ENCODE data around the gene UBAC1. TPM values are rescaled to one million over a fixed set of nuclear protein-coding genes. Genes with fewer than 3 reads are reported as not detected.

The UBAC1 gene
- total and polyA plus RNA-seq, 7 donors = 71.1 to 261 (median 162) TPM

DNA sequence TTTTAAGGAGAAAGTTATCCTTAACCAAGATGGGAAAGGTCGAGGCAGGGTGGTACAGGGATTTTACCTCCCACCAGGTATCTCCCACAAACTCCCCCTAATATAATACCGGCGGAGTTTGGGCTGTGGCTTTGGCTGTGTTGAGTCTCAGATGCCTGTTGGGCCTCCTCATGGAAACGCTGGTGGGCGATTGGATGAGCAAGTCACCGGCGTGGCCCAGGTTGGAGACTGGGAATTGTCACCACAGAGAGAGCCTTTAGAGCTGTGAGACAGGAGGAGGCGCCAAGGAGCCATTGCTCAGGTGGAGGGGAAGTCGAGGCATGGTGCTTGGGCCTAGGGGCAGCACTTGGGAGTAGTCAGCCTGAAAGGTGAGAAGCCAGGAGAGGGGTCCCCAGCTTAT, 50.4 kb downstream of the UBAC1 start:
- Histone ChIP-seq H3K36me3 (ENCODE audit: insufficient read depth in 1 of 2, low read depth in 1 of 2) (peaks cover 3 to 44% of the 10 kb centered on the region in 2 donors), H3K9me3 (no peaks in the 10 kb centered on the region), H3K27me3 (ENCODE audit: insufficient read depth in 3 of 3, low read length in 2 of 3) (no peaks in the 10 kb centered on the region), H3K4me3 (no peak overlapping the region), H3K27ac (no peak overlapping the region), H3K4me1 (peaks cover 18% of the 10 kb centered on the region)
- TF ChIP-seq CTCF (IDR thresholded peaks at IDR 0.05) = no peak
- DNase-seq (no peak), ATAC-seq (no peak)
- 95 to 99% (median 98%) methylated on average over 9 of the region's 9 CpGs for WGBS, 3 donors
- intact Hi-C loops (cut with DNase I) = no loop called here

DNA sequence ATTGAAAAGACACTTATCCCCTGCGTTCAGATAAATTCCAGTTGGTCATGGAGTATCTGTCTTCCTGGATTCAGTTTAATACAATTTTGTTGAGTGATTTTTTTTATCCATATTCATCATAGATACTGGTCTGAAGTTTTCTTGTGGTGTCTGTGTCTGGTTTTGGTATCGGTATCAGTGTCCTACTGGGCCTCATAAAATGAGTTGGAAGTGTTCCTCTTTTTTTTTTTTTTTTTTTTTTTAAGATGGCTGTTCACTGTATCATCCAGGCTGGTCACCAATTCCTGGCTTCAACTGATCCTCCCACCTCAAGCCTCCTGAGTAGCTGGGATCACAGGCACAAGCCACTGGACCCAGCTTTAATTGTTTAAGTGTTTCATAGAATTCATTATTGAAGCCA, 51.0 kb downstream of the UBAC1 start:
- Histone ChIP-seq H3K4me3 (no peak overlapping the region), H3K27me3 (ENCODE audit: insufficient read depth in 3 of 3, low read length in 2 of 3) (no peaks in the 10 kb centered on the region), H3K4me1 (peaks cover 23% of the 10 kb centered on the region), H3K27ac (no peak overlapping the region), H3K9me3 (no peaks in the 10 kb centered on the region), H3K36me3 (ENCODE audit: insufficient read depth in 1 of 2, low read depth in 1 of 2) (peaks cover 3 to 38% of the 10 kb centered on the region in 2 donors)
- ATAC-seq = no peak
- intact Hi-C loops (cut with DNase I) = no loop called here
- 79 to 93% (median 84%) methylated on average over 2 of the region's 2 CpGs for WGBS, 3 donors
- DNase-seq = no peak
- no peak for TF ChIP-seq CTCF (IDR thresholded peaks at IDR 0.05)

- H3K36me3 ChIP-seq (ENCODE audit: insufficient read depth in 1 of 2, low read depth in 1 of 2) = peaks cover 3 to 35% of the 10 kb centered on the region in 2 donors
- TF ChIP-seq CTCF (IDR thresholded peaks at IDR 0.05) = no peak
- no peaks in the 10 kb centered on the region for H3K27me3 ChIP-seq (ENCODE audit: insufficient read depth in 3 of 3, low read length in 2 of 3)
- intact Hi-C loops (cut with DNase I) = loop anchor here in 1 of 2 donors (5.0 kb wide), 1 partner anchor 53 kb away; the partner anchor contains the start of gene UBAC1
- no peak for DNase-seq
- ATAC-seq = no peak
- H3K27ac ChIP-seq = peak overlapping the region; percentile 94
- 88 to 98% (median 93%) methylated on average over 6 of the region's 6 CpGs for WGBS, 3 donors
- H3K4me1 ChIP-seq = peaks cover 31% of the 10 kb centered on the region
- peak overlapping the region; percentile 81 for H3K4me3 ChIP-seq
- H3K9me3 ChIP-seq = no peaks in the 10 kb centered on the region
These were observed 51.8 kb downstream of the UBAC1 start for GRCh38 chr9:135909371-135909770.

DNA sequence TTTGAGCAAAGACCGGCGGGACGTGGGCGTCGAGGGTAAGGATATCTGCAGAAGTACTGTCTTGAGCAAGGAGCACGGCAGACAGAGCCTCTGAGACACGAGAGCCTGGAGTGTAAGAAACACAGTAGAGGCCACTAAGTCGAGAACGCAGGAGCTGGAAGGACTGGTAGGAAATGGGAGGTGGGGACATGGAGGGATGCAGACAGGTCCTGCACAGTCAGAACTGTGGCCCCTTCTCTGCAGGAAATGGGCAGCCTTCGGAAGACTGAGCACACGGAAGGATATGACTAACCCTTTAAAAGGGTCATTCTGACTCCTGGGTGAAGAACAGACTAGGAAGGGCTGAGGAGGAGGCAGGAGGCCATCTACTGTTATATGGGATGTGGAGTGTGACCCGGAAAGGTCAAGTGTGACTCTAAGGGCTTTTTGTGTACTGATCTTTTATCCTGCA, 52.4 kb downstream of the UBAC1 start:
- no peaks in the 10 kb centered on the region for H3K27me3 ChIP-seq (ENCODE audit: insufficient read depth in 3 of 3, low read length in 2 of 3)
- no peak for TF ChIP-seq CTCF (IDR thresholded peaks at IDR 0.05)
- WGBS, 3 donors = 76 to 86% (median 82%) methylated on average over 12 of the region's 12 CpGs
- H3K9me3 ChIP-seq = no peaks in the 10 kb centered on the region
- intact Hi-C loops (cut with DNase I) = loop anchor here in 1 of 2 donors (5.0 kb wide), 1 partner anchor 54 kb away; the partner anchor contains the start of gene UBAC1
- H3K27ac ChIP-seq = peak overlapping the region; percentile 94
- peak overlapping the region; percentile 81 for H3K4me3 ChIP-seq
- peaks cover 3 to 29% of the 10 kb centered on the region in 2 donors for H3K36me3 ChIP-seq (ENCODE audit: insufficient read depth in 1 of 2, low read depth in 1 of 2)
- peaks cover 37% of the 10 kb centered on the region for H3K4me1 ChIP-seq
- no peak for DNase-seq
- no peak for ATAC-seq

Measured in psoas muscle (tissue), 8 donors.